ENCODE data around the gene CSNK1G2.

Gene CSNK1G2

DNA sequence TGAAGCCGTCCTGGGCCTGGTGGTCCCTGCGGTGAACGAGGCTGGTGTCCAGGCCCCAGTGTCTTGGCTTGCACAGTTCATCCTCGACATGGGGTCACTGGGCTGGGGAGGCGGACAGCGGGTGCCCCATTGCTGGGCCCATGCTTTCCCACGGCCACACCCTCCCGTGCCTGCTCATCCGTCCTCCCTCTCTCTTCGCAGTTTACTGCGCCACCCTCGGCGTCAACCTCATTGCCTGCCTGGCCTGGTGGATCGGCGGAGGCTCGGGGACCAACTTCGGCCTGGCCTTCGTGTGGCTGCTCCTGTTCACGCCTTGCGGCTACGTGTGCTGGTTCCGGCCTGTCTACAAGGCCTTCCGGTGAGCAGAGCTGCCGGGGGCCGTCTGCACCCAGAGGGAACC, 23.0 kb upstream of the CSNK1G2 start:
- no peak for DNase-seq (ENCODE audit: low read depth in 3 of 3, low spot score in 1 of 3)

DNA sequence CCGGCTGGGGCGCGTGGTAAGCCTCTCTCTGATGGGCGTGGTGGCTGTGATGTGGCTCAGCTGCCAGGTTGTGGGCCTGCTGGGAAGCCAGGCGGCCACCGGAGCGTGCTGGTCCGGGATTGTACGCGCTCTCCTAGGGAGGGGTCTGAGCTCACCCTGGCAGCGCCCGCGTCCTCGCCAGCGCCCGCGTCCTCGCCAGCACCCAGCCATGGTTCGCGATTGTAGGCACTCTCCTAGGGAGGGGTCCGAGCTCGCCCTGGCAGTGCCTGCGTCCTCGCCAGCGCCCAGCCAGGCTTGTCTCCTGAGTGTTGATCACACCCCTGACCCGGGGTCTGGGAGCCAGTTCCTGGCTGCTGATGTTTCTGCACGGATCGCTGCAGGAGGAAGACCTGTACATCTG, 22.0 kb upstream of the CSNK1G2 start:
- DNase-seq (ENCODE audit: low read depth in 3 of 3, low spot score in 1 of 3), result no peak

DNA sequence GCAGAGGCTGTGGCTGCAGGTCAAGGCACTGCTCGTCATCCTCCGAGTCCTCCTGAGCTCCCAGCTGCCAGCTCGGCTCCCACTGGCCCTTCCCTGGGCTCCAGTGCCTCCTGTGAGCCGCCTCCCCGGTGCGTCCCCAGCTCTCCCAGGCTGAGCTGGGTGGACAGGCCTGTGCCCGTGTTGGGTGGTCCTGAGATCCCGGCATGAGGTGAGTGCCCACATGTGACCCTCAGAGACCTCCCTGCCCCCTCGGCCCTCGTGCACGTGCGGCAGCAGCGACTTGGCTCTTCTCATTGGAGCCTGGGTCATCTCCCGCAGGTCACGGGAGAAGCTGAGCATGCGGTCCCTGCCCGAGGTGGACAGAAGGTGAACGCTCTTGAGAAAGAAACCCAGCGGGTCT, 20.3 kb upstream of the CSNK1G2 start:
- no peak for DNase-seq (ENCODE audit: low read depth in 3 of 3, low spot score in 1 of 3)

DNA sequence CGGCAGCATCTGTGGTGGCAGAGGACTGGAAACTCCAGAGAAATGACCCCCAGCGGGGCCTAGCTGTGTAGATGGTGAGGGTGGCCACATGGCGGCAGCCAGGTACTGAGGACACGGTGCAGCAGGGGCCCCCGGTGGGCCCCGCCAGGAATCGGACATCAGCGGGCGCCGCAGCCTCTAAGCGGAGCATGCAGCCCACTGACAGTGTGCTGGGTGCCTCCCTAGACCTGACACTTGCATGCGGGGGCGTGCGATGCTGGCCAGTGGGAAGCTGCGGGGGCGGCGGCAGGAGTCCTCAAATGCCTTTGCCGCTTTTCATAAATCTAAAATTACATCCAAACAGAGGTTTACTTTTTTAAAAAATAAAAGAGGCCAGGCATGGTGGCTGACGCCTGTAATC, 19.6 kb upstream of the CSNK1G2 start:
- no peak for DNase-seq (ENCODE audit: low read depth in 3 of 3, low spot score in 1 of 3)

DNA sequence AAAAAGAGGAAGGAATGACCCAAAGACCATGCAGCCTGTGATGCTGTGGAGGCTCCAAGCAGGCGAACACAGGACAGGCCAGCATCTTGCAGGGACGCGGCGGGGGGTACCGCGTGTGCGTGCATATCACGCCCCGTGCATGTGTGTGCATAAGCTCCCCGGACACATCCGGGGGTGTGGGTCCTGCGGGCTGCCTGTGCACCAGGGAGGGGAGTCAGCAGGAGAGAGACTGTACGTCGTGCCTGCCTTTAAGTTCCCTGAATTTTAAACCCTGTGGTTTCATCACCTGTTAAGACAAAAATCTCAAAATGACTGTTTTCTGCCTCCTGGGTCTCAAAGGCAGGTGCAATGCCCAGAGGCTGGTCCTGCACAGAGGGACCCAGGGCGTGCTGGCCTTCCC, 19.1 kb upstream of the CSNK1G2 start:
- DNase-seq (ENCODE audit: low read depth in 3 of 3, low spot score in 1 of 3), result no peak

DNA sequence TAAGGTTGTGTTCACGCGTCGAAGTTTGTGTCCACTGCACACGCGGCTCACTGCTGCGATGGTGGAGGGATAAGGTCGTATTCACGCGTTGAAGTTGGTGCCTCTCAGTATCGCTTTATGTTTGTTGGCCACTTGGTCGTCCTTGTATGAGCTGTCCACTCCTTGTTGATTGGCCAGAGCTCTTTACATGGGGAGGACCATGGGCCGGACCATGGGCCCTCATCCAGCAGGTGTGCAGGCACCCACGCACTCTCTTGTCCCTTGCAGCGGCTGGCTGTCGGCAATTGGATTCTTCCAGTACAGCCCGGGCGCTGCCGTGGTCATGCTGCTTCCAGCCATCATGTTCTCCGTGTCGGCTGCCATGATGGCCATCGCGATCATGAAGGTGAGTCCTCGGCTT, 18.2 kb upstream of the CSNK1G2 start:
- DNase-seq (ENCODE audit: low read depth in 3 of 3, low spot score in 1 of 3), result no peak

DNA sequence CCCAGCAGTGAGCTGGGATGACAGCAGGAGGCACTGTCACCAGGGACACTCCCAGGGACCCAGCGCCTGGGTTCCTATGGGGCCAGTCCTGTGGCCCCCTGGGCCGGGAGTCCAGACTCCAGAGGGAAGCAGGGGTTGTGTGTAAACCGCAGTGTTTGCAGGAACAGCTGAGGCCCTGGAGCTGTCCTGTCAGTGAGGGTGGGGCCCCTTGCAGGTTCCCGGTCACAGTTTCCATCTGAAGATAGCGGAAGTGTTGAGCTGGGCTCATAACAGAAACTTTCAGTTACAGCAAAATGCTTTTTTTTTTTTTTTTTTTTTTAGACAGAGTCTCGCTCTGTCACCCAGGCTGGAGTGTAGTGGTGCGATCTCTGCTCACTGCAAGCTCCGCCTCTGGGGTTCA, 17.7 kb upstream of the CSNK1G2 start:
- peak in 1 of 3 donors; percentile 17 for DNase-seq (ENCODE audit: low read depth in 3 of 3, low spot score in 1 of 3)

DNA sequence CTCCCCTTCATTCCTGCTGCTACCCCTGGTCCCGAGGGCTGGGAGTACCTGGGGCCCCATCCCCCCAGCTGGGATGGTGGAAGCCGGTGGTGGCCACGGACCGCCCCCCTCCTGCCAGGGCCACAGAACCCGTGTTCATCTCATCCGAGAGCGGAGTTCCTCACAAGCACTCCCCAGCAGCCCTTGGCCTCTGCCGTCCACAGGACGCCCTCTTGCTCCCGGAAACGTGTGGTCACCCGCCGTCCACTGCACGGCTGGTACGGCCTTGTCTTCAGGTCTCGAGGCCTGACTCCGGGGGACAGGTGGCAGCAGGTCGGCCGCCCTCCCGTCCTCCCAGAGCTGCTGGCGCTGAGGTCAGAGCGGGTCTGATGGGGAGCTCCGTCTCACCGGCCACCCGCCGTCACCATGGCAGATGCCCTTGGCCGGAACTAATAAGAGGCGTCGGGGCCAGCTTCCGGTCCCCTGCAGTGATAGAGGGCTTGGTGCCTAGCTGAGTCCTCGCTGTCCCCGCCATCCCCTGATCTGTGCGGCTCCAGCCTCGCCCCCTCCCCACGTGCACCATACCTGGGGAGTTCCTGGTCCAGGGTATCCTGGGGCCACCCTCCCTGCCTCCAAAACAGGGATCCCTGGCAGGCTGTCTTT, 16.5 kb upstream of the CSNK1G2 start:
- no peak for DNase-seq (ENCODE audit: low read depth in 3 of 3, low spot score in 1 of 3)

DNA sequence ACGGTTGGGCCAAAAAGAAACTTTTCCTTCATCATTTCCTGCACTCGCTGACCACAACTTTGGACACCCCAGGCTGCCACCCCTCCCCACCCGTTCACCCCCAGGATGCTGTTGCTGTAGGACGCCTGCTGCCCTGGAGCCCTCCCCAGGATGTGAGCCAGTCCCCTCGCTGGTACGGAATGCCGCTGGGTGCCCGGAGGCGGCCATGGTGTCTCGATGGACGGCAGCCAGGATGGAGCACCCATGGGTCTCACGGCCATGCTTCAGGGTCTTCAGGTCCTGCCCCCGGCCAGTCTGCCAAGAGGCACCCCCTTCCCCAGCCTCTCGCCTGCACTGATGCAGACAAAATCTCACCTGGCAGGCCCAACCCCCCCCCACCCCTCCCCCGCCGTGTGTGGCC, 15.4 kb upstream of the CSNK1G2 start:
- no peak for DNase-seq (ENCODE audit: low read depth in 3 of 3, low spot score in 1 of 3)

DNA sequence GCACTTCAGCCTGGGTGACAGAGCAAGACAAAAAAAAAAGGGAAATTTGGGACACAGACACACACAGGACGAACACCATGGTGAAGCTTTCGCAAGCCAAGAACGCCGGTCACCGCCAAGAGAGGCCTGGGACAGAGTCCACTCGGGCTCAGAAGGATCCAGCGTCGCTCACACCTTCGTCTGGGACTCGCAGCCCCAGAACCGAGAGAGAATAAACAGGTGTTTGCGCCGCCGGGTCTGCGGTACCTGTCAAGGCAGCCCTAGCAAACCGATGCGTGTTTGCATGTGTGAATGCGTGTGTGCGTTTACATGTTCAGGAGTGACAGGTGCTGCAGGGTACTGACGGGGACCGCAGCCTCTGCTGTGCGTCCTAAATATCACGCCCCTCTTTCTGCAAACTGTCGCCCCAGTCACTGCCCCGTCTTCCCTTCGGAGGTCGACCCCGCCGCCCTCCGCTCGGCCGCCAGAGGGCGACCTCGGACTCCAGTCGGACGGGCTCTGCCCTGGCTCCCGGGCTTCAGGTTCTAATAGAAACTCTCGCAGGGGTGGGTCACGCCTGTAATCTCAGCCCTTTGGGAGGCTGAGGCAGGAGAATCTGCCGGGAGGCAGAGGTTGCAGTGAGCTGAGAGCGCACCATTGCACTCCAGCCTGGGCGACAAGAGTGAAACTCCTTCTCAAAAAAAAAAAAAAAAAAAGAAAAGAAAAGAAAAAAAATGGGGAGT, 11.8 kb upstream of the CSNK1G2 start:
- peak; percentile 52 to 73 (median 67) for DNase-seq (ENCODE audit: low read depth in 3 of 3, low spot score in 1 of 3)

DNA sequence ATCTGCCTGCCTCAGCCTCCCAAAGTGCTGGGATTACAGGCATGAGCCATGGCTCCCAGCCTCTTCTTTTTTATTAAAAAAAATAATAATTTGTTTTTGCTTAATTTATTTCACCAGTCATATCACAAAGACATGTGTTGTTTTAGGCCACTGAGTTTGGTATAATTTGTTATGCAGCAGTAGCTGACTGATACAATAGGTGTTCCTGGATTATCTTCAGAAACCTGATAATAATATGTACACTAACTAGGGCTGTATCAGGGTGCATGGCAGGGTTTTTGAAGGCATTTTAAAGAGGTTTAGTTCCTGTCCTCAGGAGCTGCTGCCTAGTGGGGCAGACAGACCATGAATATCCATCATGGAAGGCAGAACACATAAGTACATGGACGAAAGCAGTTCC, 9.5 kb upstream of the CSNK1G2 start:
- DNase-seq (ENCODE audit: low read depth in 3 of 3, low spot score in 1 of 3), result no peak

DNA sequence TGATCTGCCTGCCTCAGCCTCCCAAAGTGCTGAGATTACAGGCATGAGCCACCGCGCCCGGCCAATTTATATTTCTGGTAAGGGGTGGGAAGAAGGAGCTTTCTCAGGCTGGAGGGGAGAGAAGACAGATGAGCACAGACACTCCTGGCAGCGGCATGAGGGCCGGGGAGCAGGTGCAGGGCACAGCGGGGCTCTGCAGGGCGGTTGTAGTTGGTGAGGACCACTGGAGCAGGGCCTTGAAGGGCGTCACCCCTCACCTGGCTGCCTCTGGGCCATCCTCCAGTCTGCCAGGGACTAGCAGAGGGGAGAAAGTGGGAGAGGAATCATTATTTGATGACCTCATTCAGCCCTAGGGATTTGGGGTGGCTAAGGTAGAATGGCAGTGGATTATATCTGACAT, 8.6 kb upstream of the CSNK1G2 start:
- no peak for DNase-seq (ENCODE audit: low read depth in 3 of 3, low spot score in 1 of 3)

DNA sequence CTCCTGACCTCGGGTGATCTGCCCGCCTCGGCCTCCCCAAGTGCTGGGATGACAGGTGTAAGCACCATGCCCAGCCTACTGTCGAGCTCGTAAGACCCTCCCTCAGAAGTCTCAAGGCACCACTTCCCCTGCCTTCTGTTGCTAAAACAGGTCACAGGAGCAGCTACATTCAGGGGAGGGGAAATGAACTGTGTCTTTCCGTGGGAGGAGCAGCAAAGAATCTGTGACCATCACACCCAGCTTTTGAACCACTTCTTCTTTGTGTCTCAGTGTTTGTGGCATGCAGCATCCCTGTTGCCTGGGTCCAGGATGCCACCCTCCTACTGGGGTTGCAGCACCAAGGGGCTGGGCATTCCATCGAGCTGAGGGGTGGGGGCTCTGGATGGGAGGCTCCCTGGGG, 7.7 kb upstream of the CSNK1G2 start:
- DNase-seq (ENCODE audit: low read depth in 3 of 3, low spot score in 1 of 3), result no peak

DNA sequence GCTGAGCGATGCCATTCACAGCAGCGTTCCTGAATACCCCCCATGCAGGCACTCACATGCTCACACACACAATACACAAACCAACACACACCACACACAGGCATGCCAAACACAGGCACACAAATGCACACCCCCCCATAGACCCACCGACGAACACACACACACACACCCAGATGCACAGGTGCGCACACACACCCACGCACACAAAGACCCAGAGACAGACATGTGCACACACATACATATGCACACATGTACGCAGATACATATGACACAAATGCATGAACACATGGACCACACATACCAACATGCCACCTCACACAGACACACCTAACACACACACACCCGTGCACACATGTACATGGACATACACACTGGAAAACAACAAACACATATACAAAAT, 7.0 kb upstream of the CSNK1G2 start:
- DNase-seq (ENCODE audit: low read depth in 3 of 3, low spot score in 1 of 3), result no peak

DNA sequence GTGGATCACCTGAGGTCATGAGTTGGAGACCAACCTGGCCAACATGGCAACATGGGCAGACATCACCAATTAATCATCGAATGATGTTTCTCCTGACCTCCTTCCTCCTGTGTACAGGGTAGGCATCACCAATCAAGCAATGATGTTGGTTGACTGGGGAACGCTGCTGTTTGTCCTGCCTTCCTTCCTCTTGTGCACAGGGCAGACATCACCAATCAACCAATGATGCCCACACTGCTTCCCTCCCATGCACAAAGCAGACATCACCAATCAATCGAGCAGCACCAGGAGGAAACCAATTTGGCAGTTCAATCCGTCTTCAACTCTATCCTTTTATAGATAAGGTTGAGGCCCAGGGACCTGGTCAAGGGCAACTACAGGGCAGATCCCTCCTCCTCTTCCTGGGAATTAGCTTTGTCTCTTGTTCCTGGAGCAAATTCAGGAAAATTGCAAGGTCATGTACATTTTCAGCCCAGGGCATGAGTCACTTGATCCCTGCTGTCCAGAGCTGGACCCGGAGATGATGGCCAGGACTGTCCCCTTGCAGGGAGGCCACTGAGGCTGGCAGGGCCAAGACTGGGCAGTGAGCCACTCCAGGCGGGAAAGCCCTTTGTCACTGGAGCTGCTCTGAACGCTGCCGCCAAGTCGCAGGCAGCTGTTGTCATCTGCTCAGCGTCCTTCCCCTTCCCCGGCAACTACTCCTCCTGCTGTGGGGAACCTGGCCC, 5.3 kb upstream of the CSNK1G2 start:
- DNase-seq (ENCODE audit: low read depth in 3 of 3, low spot score in 1 of 3), result no peak

DNA sequence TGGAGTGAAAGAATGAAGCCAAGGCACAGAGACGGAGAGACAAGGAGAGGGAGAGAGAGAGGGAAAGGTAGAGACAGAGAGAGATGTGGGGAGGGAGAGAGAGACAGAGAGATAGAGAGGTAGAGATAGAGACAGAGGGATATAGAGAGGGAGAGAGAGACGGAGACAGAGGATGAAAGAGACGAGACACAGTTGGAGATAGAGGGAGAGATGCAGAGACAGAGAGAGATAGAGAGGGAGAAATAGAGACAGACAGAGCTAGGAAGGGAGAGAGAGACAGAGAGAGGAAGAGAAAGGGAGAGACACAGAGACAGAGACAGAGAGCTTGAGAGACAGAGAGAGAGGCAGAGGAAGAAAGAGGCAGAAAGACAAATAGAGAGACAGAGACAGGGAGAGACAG, 4.5 kb upstream of the CSNK1G2 start:
- DNase-seq (ENCODE audit: low read depth in 3 of 3, low spot score in 1 of 3), result no peak

DNA sequence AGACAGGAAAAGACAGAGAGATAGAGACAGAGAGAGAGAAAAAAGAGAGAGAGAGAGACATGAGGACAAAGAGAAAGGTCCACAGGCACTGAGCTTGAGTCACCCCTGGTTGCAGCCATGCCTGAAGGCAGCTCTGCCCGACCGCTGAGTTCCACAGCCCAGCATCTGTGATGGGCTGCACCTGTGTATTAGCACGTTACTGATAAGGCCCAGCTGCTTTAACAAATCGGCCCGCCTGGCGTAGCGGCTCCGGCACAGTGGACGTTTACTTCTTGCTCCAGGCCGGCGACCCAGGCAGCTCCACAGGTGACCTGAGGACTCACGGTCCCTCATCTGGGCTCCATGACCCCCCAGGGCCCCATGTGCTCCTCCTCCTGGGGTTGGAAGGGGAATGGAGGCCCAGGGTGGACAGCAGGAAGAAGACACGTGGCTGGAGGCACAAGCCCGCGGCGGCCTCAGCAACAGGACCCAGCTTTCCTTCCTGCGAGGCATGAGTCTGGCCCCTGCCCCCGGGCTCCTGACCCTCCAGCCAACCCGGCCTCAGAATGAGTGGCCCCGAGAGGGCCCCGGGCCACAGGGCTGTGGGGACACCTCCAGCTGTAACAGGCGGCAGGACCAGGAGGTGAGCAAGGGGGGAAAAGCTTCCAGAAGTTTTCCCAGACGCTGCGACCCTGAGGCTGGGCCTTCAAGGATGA, 3.9 kb upstream of the CSNK1G2 start:
- DNase-seq (ENCODE audit: low read depth in 3 of 3, low spot score in 1 of 3), result no peak

DNA sequence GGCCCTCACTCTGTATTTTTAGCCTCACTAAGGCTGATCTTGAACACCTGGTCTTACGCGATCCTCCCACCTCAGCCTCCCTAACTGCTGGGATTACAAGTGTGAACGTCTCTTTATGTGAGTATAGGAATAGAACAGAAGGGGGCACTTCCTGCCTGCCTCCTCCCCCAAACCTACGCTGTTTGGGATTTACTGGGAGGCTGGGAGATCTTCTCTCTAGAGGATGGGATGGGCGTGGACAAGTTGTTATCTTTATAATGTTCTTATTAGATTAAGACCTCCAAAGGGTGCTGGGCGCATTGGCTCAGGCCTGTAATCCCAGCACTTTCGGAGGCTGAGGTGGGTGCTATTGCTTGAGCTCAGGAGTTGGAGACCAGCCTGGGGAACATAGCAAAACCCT, 2.9 kb upstream of the CSNK1G2 start:
- DNase-seq (ENCODE audit: low read depth in 3 of 3, low spot score in 1 of 3), result no peak

DNA sequence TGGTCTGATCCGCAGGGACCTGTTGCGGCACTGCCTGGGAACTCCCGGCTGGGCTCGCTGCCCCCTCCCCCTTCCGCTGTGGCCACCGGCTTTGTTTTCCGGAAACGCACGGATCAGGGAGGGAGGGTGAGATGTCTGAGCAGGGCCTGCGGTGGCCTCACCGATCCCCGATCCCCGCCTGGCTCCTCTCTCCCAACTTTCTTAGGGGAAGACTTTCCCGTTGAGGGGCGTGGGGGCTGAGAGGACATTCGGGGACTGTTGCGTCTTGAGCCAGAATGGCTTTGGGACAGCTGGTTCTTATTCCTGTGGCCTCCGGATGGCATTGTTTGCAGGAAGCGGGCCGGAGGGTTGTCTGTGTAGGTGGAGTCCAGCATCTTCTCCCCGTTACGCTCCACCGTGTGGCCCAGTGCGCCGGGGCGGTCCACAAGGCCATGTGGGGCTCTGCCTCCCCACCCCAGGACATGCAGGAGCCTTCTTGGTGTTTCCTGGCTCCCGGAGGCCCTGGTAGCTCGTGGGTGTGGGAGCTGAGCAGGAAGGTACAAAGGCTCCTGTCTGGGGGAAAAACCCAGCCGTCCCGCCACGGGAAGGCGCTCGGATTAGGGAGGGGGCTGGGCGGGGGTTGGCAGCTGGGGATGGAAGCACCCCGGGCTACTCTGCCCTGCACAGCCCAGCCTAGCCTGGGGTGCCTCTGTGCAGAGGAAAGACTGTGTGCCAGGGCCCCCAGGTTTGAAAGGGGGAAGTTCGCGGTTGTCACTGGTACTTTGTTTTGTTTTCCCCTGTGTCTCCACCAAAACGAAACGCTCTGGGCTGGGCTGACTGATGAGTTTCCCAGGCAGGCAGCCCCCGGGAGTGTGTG, 1.3 kb downstream of the CSNK1G2 start:
- peak; percentile 50 to 68 (median 58) for DNase-seq (ENCODE audit: low read depth in 3 of 3, low spot score in 1 of 3)

DNA sequence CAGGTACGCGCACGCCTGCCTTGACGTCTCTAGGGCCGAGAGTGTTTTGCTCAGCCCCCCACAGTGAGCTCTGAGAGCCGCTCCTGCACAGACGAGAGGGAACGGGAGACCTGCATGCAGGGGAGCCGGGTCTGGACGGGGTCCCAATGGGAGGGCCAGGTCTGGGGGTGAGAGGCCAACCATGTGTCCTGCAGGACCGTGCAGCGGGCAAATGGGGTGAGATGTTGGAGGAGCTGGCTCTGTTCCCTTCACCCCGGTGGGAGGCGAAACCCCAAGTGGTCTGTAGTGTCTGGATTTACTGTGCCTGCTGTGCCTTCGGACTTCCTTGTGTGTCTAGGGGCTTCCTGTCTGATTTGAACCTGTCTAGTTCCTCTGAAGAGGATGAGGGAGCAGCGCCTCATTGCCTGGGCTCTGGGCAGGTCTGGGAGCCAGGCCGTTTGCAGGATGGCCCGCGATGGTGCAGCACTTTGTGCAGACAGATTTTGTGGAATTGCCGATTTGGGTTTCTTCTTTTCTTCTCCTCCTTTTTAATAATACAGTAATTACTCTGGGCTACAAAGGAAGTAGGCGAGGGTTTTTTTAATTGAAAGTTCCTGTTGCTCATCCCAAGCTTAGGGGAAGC, 2.1 kb downstream of the CSNK1G2 start:
- DNase-seq (ENCODE audit: low read depth in 3 of 3, low spot score in 1 of 3), result no peak
